GM23338 (cell line): ENCODE results near the gene NEK3. TPM values are rescaled to one million over a fixed set of nuclear protein-coding genes. Genes with fewer than 3 reads are reported as not detected.

ENCODE experiments used
- ATAC-seq: fragments of 200-7000 bp; cut with Tn5 transposase; 3 replicates; pipeline ENCODE4 v1.9.1; 2020
- DNase-seq: peaks from one replicate; pipeline ENCODE4 v3.0.0-alpha.2; 2015; ENCODE audit warnings: low spot score
- H2AFZ ChIP-seq: fragments of 200-600 bp; sonication (generic); 2 replicates; pipeline ENCODE4 v1.8.0; 2016; ENCODE audit warnings: antibody characterized with exemption, mild to moderate bottlenecking, moderate library complexity
- H3F3A ChIP-seq: fragments of 200-600 bp; sonication (generic); replicated peaks from 2 replicates; pipeline ENCODE4 v1.8.0; 2017; ENCODE audit warnings: antibody characterized with exemption, mixed run types, low read depth
- H3K27ac ChIP-seq: fragments of 200-600 bp; sonication (generic); 2 replicates; pipeline ENCODE4 v1.6.1; 2016; ENCODE audit warnings: low read depth
- H3K27me3 ChIP-seq: fragments of 200-600 bp; sonication (generic); 2 replicates; pipeline ENCODE4 v1.8.0; 2016; ENCODE audit warnings: mild to moderate bottlenecking, mixed run types, moderate library complexity; ENCODE audit not compliant: insufficient read depth
- H3K36me3 ChIP-seq: fragments of 200-600 bp; sonication (generic); 2 replicates; pipeline ENCODE4 v1.8.0; 2016; ENCODE audit warnings: mild to moderate bottlenecking; ENCODE audit not compliant: insufficient read depth
- H3K4me1 ChIP-seq: fragments of 200-600 bp; sonication (generic); 2 replicates; pipeline ENCODE4 v1.8.0; 2016; ENCODE audit warnings: mild to moderate bottlenecking, moderate library complexity; ENCODE audit not compliant: insufficient read depth
- H3K4me2 ChIP-seq: fragments of 200-600 bp; sonication (generic); 2 replicates; pipeline ENCODE4 v1.7.1; 2017; ENCODE audit warnings: mixed run types
- H3K4me3 ChIP-seq: fragments of 200-600 bp; sonication (generic); 2 replicates; pipeline ENCODE4 v1.6.1; 2016; ENCODE audit warnings: mixed run types
- H3K79me2 ChIP-seq: fragments of 200-600 bp; sonication (generic); replicated peaks from 2 replicates; pipeline ENCODE4 v1.8.0; 2017; ENCODE audit warnings: mild to moderate bottlenecking; ENCODE audit not compliant: insufficient read depth
- H3K9me2 ChIP-seq: fragments of 200-600 bp; sonication (generic); 2 replicates; pipeline ENCODE4 v1.8.0; 2017; ENCODE audit not compliant: insufficient read depth
- H4K20me1 ChIP-seq: fragments of 200-600 bp; sonication (generic); replicated peaks from 2 replicates; pipeline ENCODE4 v1.8.0; 2017; ENCODE audit warnings: mild to moderate bottlenecking; ENCODE audit not compliant: insufficient read depth
- H3K27ac Mint-ChIP-seq: 2 replicates; pipeline ENCODE4 v1.8.0; 2020; ENCODE audit warnings: inconsistent platforms, mild to moderate bottlenecking, moderate library complexity, mixed read lengths
- H3K27me3 Mint-ChIP-seq: 3 replicates; pipeline ENCODE4 v1.8.0; 2022; ENCODE audit warnings: low read depth, mild to moderate bottlenecking, moderate library complexity, mixed read lengths, inconsistent platforms; ENCODE audit not compliant: insufficient read depth, poor library complexity
- H3K36me3 Mint-ChIP-seq: 3 replicates; pipeline ENCODE4 v1.8.0; 2021; ENCODE audit warnings: low read depth, mild to moderate bottlenecking, inconsistent platforms, moderate library complexity, mixed read lengths
- H3K4me1 Mint-ChIP-seq: 3 replicates; pipeline ENCODE4 v1.8.0; 2020; ENCODE audit warnings: mild to moderate bottlenecking, inconsistent platforms, mixed read lengths
- H3K4me3 Mint-ChIP-seq: 3 replicates; pipeline ENCODE4 v1.8.0; 2021; ENCODE audit warnings: moderate library complexity, mild to moderate bottlenecking, inconsistent platforms, mixed read lengths
- H3K9me3 Mint-ChIP-seq: 3 replicates; pipeline ENCODE4 v1.8.0; 2020; ENCODE audit warnings: moderate library complexity, mild to moderate bottlenecking, inconsistent platforms, mixed read lengths
- ETS1 ChIP-seq: IDR thresholded peaks from 2 replicates; pipeline ENCODE4 v1.6.1; 2016; ENCODE audit warnings: antibody characterized with exemption
- EZH2 ChIP-seq: fragments of 200-600 bp; sonication (generic); IDR thresholded peaks from one replicate; pipeline ENCODE4 v1.8.0; 2017; ENCODE audit warnings: antibody characterized with exemption, mild to moderate bottlenecking, low read depth; ENCODE audit not compliant: unreplicated experiment
- EZH2phosphoT487 ChIP-seq: fragments of 200-600 bp; sonication (generic); IDR thresholded peaks from one replicate; pipeline ENCODE4 v1.8.1; 2018; ENCODE audit warnings: antibody characterized with exemption; ENCODE audit not compliant: unreplicated experiment
- NANOG ChIP-seq: IDR thresholded peaks from 2 replicates; pipeline ENCODE4 v1.6.1; 2016; ENCODE audit warnings: antibody characterized with exemption, borderline replicate concordance
- POLR2AphosphoS5 ChIP-seq: IDR thresholded peaks from 2 replicates; pipeline ENCODE4 v1.6.1; 2016; ENCODE audit warnings: antibody characterized with exemption, low read depth
- STAT1 ChIP-seq: IDR thresholded peaks from one replicate; pipeline ENCODE4 v1.6.1; 2016; ENCODE audit warnings: antibody characterized with exemption; ENCODE audit not compliant: unreplicated experiment
- ZNF114 ChIP-seq: fragments of 250-450 bp; sonication (Bioruptor Pico); IDR thresholded peaks from 2 replicates; pipeline ENCODE4 v1.5.0; 2020; ENCODE audit warnings: mild to moderate bottlenecking, moderate library complexity
- ZNF331 ChIP-seq: fragments of 250-450 bp; sonication (Bioruptor Pico); IDR thresholded peaks from 2 replicates; pipeline ENCODE4 v1.5.0; 2020; ENCODE audit warnings: low read depth, mild to moderate bottlenecking, moderate library complexity
- polyA plus RNA-seq: library from polyadenylated mRNA; unstranded; fragments of >200 nt; fragmentation: Nextera tagmentation; extraction: Ambion mirVana; gene quantifications from 2 replicates; pipeline ENCODE4 v1.2.1, GENCODE V29; 2016
- total RNA-seq: library from RNA; depleted of rRNA; stranded (reverse); fragments of >200 nt; shearing (Covaris generic); gene quantifications from 2 replicates; pipeline ENCODE4 v1.2.3, GENCODE V29; 2014
- TF ChIP-seq, protein P1 (sequence below), 2 experiments: fragments of 200-600 bp in 1 of 2; sonication (generic) in 1 of 2; conservative IDR thresholded peaks; 2 replicates each; pipeline versions ENCODE4 v1.5.1 to v1.6.1; 2016 to 2017; ENCODE audit warnings: antibody characterized with exemption in 2 of 2, low read depth in 2 of 2, mild to moderate bottlenecking in 2 of 2, moderate library complexity in 1 of 2

The NEK3 gene
- total and polyA plus RNA-seq, 2 experiments from 2014 or later = 26.7 to 26.8 TPM

DNA sequence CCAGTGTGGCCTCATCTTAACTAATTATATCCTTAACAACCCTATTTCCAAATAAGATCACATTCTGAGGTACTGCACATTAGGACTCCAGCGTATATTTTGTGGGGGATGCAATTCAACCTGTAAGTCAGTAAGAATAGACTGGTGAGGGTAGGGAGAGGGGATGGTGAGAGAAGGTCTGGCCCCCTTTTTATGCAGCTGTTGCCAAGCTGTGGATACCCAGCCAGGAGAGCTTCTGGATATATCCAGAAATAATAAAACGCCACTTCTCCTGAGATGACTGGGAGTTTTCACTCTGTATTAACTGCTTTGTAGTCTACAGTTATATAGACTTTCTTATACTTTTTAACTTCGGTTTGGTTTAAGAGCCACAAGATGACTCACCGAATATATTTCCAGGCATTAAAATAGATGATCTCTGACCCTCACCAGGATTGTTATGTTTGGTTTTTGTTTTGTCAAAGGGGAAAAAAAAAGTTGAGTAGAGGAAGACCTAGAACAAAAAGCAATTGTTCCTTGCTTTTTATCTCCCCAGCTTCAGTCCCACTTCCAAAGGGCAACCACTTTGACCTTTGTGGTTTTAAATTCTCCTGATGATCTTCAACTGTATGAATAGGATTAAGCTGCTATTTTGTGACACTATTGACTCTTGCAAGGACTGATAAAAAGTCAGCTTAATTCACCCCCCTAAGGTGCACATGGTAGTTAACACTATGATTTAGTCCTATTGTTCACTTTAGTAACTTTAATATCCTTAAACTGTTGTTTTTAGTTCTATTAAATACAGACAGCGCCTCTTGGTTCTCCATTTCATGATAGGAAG lies 3.1 kb upstream of the NEK3 start (continued):
- TF ChIP-seq ETS1 = no peak
- no peak for TF ChIP-seq EZH2
- no peak for TF ChIP-seq EZH2phosphoT487
- TF ChIP-seq ZNF331 (CRISPR knock-in tag) = no peak

DNA sequence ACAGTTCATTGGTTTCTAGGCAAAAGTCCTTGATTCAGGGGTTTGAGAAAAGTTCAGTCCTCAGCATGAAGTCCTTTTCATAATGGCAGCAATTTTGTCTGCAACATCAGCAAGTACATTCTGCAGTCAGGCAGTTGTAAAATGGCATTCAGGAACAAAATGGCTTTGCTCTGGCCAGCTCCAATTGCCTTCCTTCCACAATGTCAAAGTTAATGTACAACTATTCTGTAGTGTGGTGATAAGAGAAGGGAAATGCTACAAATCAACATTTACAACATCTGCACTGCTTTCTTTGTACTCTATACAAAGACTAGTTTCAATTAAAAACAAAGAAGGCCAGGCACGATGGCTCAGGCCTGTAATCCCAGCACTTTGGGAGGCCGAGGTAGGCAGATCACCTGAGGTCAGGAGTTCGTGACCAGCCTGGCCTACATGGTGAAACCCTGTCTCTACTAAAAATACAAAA lies 1.8 kb upstream of the NEK3 start:
- no peak overlapping the region for H3K27ac Mint-ChIP-seq
- H3K9me2 ChIP-seq = no peaks in the 10 kb centered on the region
- peaks cover 7% of the 10 kb centered on the region for H3K27me3 ChIP-seq
- peaks cover 5% of the 10 kb centered on the region for H3K36me3 Mint-ChIP-seq
- TF ChIP-seq STAT1 = no peak
- no peak for TF ChIP-seq ETS1
- TF ChIP-seq NANOG = no peak
- TF ChIP-seq ZNF114 (CRISPR knock-in tag) = no peak
- TF ChIP-seq POLR2AphosphoS5 = no peak
- no peak for TF ChIP-seq EZH2phosphoT487
- no peak for TF ChIP-seq EZH2
- TF ChIP-seq, protein P1, sequence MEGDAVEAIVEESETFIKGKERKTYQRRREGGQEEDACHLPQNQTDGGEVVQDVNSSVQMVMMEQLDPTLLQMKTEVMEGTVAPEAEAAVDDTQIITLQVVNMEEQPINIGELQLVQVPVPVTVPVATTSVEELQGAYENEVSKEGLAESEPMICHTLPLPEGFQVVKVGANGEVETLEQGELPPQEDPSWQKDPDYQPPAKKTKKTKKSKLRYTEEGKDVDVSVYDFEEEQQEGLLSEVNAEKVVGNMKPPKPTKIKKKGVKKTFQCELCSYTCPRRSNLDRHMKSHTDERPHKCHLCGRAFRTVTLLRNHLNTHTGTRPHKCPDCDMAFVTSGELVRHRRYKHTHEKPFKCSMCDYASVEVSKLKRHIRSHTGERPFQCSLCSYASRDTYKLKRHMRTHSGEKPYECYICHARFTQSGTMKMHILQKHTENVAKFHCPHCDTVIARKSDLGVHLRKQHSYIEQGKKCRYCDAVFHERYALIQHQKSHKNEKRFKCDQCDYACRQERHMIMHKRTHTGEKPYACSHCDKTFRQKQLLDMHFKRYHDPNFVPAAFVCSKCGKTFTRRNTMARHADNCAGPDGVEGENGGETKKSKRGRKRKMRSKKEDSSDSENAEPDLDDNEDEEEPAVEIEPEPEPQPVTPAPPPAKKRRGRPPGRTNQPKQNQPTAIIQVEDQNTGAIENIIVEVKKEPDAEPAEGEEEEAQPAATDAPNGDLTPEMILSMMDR (conservative IDR thresholded peaks at IDR 0.05; ENCODE audit: low read depth in 2 of 2) = no peak
- peaks cover 3% of the 10 kb centered on the region; the same call in 1 of the 2 replicates for H3K79me2 ChIP-seq
- H3K4me1 ChIP-seq = peaks cover 24% of the 10 kb centered on the region
- H2AFZ ChIP-seq = no peak overlapping the region
- H3K36me3 ChIP-seq = no peaks in the 10 kb centered on the region
- no peak for DNase-seq
- H3K27ac ChIP-seq = no peak overlapping the region
- no peak overlapping the region for H3K4me3 ChIP-seq
- H3K27me3 Mint-ChIP-seq = peaks cover 9% of the 10 kb centered on the region
- no peak overlapping the region for H3K4me3 Mint-ChIP-seq
- no peaks in the 10 kb centered on the region for H4K20me1 ChIP-seq
- no peak for ATAC-seq
- peaks cover 27% of the 10 kb centered on the region for H3K4me1 Mint-ChIP-seq
- no peaks in the 10 kb centered on the region for H3F3A ChIP-seq
- peaks cover 6% of the 10 kb centered on the region for H3K9me3 Mint-ChIP-seq
- H3K4me2 ChIP-seq = no peak overlapping the region
